Skeletal muscle cell (primary cell): Measurements from ENCODE around the gene RBM7.
A peak's percentile ranks its signal among the peaks of the same experiment; 100 is the strongest.

Source experiments
- DNase-seq: peaks from one replicate; pipeline ENCODE4 v3.0.0-alpha.2; 2010; ENCODE audit warnings: low read depth
- H3K4me3 ChIP-seq: 2 replicates; pipeline ENCODE4 v1.5.1; 2011; ENCODE audit warnings: low read depth, mild to moderate bottlenecking, control low read depth, low read length, moderate library complexity

The RBM7 gene

DNA sequence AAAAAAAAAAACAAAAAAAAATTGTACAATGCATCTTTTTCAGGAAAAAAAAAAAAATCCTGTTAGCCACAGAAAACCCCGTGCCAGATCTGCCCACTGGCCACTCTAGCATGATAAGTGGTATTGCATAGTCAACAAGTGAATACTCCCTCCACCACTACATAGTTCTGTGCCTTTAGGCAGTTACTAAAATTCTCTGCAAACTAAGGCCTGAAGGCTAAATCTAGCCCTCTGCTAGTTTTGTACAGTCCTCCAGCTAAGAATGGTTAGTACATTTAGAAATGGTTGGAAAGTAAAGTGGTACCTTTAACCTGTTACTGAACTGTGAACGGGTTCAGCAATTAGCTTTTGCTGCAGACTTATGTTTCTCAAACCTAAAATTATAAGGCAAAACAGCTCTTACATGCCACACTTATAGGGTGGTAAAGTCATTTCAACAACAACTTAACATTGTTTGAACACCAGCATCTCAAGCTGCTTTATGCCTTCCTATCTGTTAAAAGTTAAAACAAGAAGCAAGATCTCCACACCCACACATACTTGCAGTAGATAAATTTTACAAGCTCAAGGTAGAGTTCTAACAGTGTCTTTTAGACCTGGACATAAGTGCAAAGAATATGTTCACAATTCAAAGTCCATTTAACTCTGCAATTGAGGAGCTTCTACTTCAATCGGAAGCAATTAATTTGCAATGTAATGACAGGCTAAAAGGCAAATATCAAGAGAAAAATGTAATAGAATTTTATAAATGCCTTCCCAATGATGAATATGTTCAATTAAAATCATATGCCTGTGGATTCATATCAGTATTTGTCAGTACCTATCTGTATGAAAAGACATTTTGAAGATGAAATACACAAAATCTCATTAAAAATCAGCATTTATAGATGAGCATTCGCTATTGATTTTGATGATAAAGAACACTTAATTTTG lies 7.5 kb upstream of the RBM7 start:
- no peak for DNase-seq
- no peak overlapping the region for H3K4me3 ChIP-seq

DNA sequence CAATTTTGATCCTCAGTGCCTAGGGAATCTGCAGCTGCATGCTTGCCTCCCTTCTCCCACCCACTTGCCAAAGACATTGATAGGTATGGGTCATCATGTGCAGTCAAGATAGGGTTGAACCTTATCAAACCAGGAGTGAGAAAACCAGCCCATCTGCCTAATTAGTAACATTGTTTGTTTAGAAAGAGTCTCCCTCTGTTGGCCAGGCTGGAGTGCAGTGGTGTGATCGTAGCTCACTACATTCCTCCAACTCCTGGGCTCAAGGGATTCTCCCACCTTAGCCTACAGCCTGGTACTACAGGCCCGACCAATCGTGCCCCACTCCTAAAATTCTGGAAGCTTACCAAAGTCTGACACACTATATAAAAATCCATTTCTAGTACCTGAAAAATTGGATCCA lies 4.7 kb upstream of the RBM7 start:
- DNase-seq, result no peak
- H3K4me3 ChIP-seq, result no peak overlapping the region

DNA sequence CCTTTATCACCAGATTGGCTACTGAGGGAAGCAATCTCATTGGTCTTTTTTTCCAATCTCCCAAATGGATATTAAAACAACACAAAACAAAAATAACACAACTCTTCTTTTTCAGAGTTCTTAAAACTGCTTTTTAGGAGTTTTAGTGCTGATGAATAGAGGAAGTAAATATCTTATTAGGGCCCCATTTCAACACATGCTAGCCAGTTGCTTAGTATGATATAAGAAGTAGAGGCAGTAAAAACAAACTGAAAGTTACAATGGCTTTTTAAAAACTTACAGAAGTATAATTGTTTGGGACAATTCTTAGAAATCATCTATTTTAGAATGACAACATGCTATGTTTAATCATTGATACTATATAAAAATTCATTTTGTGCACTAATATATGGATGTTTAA lies 3.5 kb upstream of the RBM7 start:
- no peak overlapping the region for H3K4me3 ChIP-seq
- no peak for DNase-seq

- no peak for DNase-seq
- H3K4me3 ChIP-seq, result no peak overlapping the region
Observed at GRCh38 chr11:114397349-114397982, 3.0 kb upstream of the RBM7 start.

DNA sequence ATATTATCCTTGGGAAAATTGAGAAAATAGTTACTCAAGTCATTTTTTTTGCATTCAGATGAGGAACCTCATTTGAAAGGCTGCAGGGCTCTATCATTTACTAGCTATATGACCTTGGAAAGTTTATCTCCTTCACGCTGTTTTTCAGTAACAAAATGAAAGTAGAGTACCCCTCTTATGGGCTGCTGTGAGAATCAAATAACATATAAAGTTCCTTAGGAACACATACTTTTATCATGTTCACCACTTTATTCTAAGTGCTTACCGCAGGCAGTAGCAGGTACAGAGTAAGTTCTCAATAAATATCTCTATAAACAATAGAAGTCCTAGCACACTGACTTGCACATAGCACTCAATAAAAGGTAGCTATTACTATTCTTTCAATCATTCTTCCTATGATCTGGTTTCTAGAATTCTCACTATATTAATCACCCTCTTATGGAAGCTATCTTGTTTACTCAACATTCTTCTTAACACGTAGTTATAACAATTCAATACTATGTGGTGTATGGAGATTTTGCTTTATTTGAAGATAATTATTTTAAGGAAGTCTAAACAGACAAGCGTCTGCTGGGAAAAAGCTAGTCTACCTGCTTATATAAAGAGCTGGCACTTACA lies 2.1 kb upstream of the RBM7 start:
- no peak overlapping the region for H3K4me3 ChIP-seq
- no peak for DNase-seq

- H3K4me3 ChIP-seq, result peak overlapping the region; percentile 68
- DNase-seq, result no peak
Observed at GRCh38 chr11:114399490-114400215, 813 bp upstream of the RBM7 start.

DNA sequence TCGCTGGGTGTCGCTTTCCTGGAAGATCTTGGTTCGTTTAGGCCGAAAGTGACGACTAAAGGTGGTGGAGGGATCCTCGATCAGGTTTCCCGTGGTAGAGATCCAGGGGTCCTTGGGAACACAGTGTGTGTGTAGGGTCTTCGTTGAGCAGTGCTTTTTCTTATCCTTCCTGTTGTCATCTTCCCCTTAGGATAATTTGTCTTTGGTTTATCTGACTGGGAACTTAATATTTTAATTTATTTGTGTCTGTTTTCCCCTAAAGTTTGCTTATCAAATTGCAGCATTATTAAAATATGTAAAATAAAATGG lies 403 bp downstream of the RBM7 start:
- H3K4me3 ChIP-seq, result peak overlapping the region; percentile 68
- no peak for DNase-seq

- peak overlapping the region; percentile 68 for H3K4me3 ChIP-seq
- DNase-seq, result no peak
Observed at GRCh38 chr11:114401311-114401710, 845 bp downstream of the RBM7 start.

DNA sequence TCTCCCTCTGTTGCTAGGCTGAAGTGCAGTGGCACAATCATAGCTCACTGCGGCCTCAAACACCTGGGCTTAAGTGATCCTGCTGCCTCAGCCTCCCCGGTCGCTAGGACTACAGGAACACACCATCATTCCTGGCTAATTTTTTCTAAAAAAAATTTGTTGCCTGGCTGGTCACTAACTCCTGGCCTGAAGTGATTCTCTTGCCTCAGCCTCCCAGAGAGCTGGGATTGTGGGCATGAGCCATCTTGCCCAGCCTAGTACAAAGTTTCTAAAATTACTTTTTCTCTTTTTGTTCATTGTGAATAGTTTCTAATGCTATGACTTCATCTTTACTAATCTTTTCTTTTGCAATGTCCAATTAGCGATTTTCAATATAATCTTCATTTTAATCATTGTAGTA lies 12.5 kb downstream of the RBM7 start:
- no peak overlapping the region for H3K4me3 ChIP-seq
- no peak for DNase-seq

DNA sequence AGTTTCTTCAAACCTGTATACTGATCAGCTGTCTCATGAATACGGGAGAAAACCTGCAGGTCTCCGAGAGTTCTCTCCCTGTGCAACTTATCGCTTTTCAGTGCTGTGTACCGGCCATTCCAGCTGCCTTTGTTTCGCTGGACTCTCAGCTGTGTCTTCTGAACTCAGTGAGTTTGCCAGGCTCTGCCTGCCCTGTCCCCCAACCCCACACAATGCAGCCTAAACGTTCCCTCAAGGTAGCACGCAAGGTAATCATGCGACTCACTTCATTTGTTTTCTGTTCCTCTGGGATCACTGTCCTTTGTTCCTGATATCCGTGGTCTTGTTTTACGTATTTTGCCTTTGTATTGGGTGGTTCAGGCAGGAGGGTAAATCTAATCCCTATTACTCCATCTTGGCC lies 13.5 kb downstream of the RBM7 start:
- H3K4me3 ChIP-seq, result no peak overlapping the region
- DNase-seq, result no peak

DNA sequence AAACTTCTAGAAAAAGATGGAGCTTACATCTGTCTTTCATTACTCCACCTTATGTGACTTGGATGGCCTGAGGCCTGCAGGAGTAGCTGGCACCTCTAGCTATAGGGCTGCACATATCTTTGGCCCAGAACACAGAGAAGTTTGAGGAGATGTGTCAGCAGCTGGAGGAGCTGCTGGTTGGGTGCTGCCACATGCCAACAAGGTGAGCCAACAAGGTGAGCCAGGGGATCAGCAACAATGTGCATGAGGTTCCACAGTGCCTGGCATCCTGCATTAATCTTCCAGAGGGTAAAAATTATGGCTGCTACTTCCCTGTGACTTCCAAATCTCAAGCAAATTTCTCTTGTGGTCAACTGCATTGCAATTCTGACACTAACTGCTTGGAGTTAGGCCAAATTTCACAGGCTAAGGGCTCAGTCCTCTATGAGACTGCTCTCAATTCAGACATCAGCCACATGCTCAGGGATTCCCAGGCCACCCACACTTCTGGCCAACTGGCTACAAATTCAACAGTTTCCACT lies 16.0 kb downstream of the RBM7 start:
- peak; percentile 30 for DNase-seq
- H3K4me3 ChIP-seq, result no peak overlapping the region

DNA sequence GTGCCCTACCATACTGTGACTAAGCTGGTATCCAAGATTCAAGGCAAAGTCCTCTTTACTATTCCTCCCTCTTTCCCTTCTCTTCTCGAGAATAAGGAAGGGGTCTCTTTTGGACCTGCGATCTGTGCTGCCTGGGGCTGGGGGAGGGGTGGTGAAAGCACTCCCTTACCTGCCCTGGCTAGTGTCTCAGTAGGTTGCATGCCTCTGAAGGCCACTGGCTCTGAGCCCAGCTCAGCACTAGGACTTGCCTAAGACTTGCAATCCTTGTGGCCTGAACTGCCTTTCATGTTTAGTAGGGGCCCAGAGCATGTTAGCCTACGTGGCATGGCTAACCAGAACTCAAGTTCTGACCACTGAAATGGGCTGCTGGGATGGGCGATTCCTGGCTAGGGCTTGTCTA lies 25.8 kb downstream of the RBM7 start:
- no peak for DNase-seq
- H3K4me3 ChIP-seq, result no peak overlapping the region

GRCh38 chr11:114430290-114430689 lies 29.8 kb downstream of the RBM7 start:
- no peak for DNase-seq
- no peak overlapping the region for H3K4me3 ChIP-seq

DNA sequence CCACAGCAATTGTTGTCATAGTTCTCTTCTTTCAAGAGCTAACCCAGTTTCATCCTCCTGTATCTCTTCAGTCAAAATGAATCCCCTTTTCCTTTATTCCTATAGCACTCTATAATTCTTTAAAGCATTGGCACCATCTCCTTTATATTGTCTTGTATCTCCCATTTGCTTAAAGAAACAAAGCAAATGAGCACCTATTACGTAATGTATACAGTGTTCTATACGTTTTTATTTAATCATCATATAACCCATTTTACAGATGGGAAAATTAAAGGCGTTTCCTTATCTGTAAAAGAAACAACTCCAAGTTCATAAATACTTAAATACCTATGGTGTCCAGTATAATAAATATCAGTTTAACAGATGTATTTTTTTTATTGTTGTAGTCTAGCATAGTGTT lies 32.4 kb downstream of the RBM7 start:
- no peak for DNase-seq
- no peak overlapping the region for H3K4me3 ChIP-seq

- H3K4me3 ChIP-seq, result no peak overlapping the region
- DNase-seq, result no peak
Observed at GRCh38 chr11:114433376-114433775, 32.9 kb downstream of the RBM7 start.

- H3K4me3 ChIP-seq, result no peak overlapping the region
- DNase-seq, result no peak
Observed at GRCh38 chr11:114438303-114438702, 37.8 kb downstream of the RBM7 start.

- DNase-seq, result peak; percentile 84
- peak within 1 kb of the TSS; percentile 91 for H3K4me3 ChIP-seq
Observed at GRCh38 chr11:114439229-114440120, 39.0 kb downstream of the RBM7 start, which contains the start of gene REXO2. Gene REXO2, plus strand, starts transcription at chr11:114439467. Its CDS starts 62 bp downstream, at chr11:114439529.

GRCh38 chr11:114440121-114440860 lies 39.8 kb downstream of the RBM7 start:
- peak overlapping the region; percentile 91 for H3K4me3 ChIP-seq
- DNase-seq, result no peak
